Smooth muscle cell of the coronary artery (primary cell): ENCODE measurements around the gene RNF167. TPM values are rescaled to one million over a fixed set of nuclear protein-coding genes. Genes with fewer than 3 reads are reported as not detected.

Source experiments
- total RNA-seq: library from RNA; depleted of rRNA; stranded (reverse); fragments of >200 nt; gene quantifications from 2 replicates; pipeline ENCODE4 v1.2.3, GENCODE V29; 2014; ENCODE audit warnings: low replicate concordance

The RNF167 gene
- 12.1 and 13.3 TPM in 2 replicates for total RNA-seq

GRCh38 chr17:4939796-4940554 lies at the start of gene RNF167, which contains the start of gene SLC25A11:
Gene RNF167, plus strand, starts transcription at chr17:4940268. Its CDS starts 642 bp downstream, at chr17:4940910.
Gene SLC25A11, minus strand, starts transcription at chr17:4940046. Its CDS starts 136 bp downstream, at chr17:4939910.

GRCh38 chr17:4899341-4900230 lies 40.5 kb upstream of the RNF167 start, which contains the start of gene C17orf107:
Gene C17orf107, plus strand, starts transcription at chr17:4899536. Its CDS starts 227 bp downstream, at chr17:4899763.

GRCh38 chr17:4903051-4903818 lies 36.8 kb upstream of the RNF167 start, which contains the start of gene CHRNE:
Gene CHRNE, minus strand, starts transcription at chr17:4903098. Its CDS starts 35 bp downstream, at chr17:4903063.

GRCh38 chr17:4931963-4932362 lies 8.1 kb upstream of the RNF167 start, which contains the start of gene GP1BA:
Gene GP1BA, plus strand, starts transcription at chr17:4932277. Its CDS starts 328 bp downstream, at chr17:4932605.

GRCh38 chr17:4948166-4948930 lies 8.3 kb downstream of the RNF167 start, which contains the start of gene PFN1:
Gene PFN1, minus strand, starts transcription at chr17:4948530. Its CDS starts 136 bp downstream, at chr17:4948394.

GRCh38 chr17:4950746-4951204 lies 10.7 kb downstream of the RNF167 start, which contains the start of gene ENO3:
Gene ENO3, plus strand, starts transcription at chr17:4951119. Its CDS starts 711 bp downstream, at chr17:4951830.

GRCh38 chr17:4967539-4968485 lies 27.7 kb downstream of the RNF167 start, which contains the start of gene SPAG7:
Gene SPAG7, minus strand, starts transcription at chr17:4967817. Its CDS starts 13 bp downstream, at chr17:4967804.

GRCh38 chr17:4986951-4987766 lies 47.1 kb downstream of the RNF167 start, which contains the start of gene CAMTA2:
Gene CAMTA2, minus strand, starts transcription at chr17:4987675. Its CDS starts 1,453 bp downstream, at chr17:4986222.

Other genes starting within 250 kb of the RNF167 start
- gene PELP1, start 236.1 kb upstream of the RNF167 start, total RNA-seq: 6.4 and 10.1 TPM in 2 replicates
- 1.7 and 3.9 TPM in 2 replicates for gene ARRB2, start 229.6 kb upstream of the RNF167 start, total RNA-seq
- gene MED11, start 208.8 kb upstream of the RNF167 start, total RNA-seq: 10.1 and 12.1 TPM in 2 replicates
- 0.23 TPM in 1 of 2 replicates, not detected in the other for gene ZMYND15, start 200.4 kb upstream of the RNF167 start, total RNA-seq
- gene CXCL16, start 200.3 kb upstream of the RNF167 start, total RNA-seq: 0.59 and 0.83 TPM in 2 replicates
- not detected in 2 replicates for gene TM4SF5, start 168.4 kb upstream of the RNF167 start, total RNA-seq
- 0.08 and 0.23 TPM in 2 replicates for gene VMO1, start 153.9 kb upstream of the RNF167 start, total RNA-seq
- not detected in 2 replicates for gene GLTPD2, start 151.3 kb upstream of the RNF167 start, total RNA-seq
- 121 and 237 TPM in 2 replicates for gene PSMB6, start 144.1 kb upstream of the RNF167 start, total RNA-seq
- gene PLD2, start 133.1 kb upstream of the RNF167 start, total RNA-seq: 15.1 and 16.5 TPM in 2 replicates
- gene MINK1, start 106.9 kb upstream of the RNF167 start, total RNA-seq: 20.7 and 36.0 TPM in 2 replicates
- 2.1 and 7.4 TPM in 2 replicates for gene C17orf107, start 40.7 kb upstream of the RNF167 start, total RNA-seq
- gene CHRNE, start 37.2 kb upstream of the RNF167 start, total RNA-seq: 0.38 and 0.47 TPM in 2 replicates
- gene GP1BA, start 8.0 kb upstream of the RNF167 start, total RNA-seq: not detected in 2 replicates
- 51.1 and 76.2 TPM in 2 replicates for gene SLC25A11, start 222 bp upstream of the RNF167 start, total RNA-seq
- gene PFN1, start 8.3 kb downstream of the RNF167 start, total RNA-seq: 665 and 1,065 TPM in 2 replicates
- gene ENO3, start 10.9 kb downstream of the RNF167 start, total RNA-seq: 2.7 and 4.9 TPM in 2 replicates
- 44.5 and 69.5 TPM in 2 replicates for gene SPAG7, start 27.5 kb downstream of the RNF167 start, total RNA-seq
- 4.1 TPM in 2 replicates for gene CAMTA2, start 47.4 kb downstream of the RNF167 start, total RNA-seq
- gene INCA1, start 57.3 kb downstream of the RNF167 start, total RNA-seq: 0.30 and 1.1 TPM in 2 replicates
- 67.5 and 86.1 TPM in 2 replicates for gene KIF1C, start 57.7 kb downstream of the RNF167 start, total RNA-seq
- gene SLC52A1, start 95.2 kb downstream of the RNF167 start, total RNA-seq: 0.15 and 0.82 TPM in 2 replicates
- 0.47 and 0.90 TPM in 2 replicates for gene ZFP3, start 138.2 kb downstream of the RNF167 start, total RNA-seq
- gene ZNF232, start 171.6 kb downstream of the RNF167 start, total RNA-seq: 4.2 and 4.7 TPM in 2 replicates
- gene USP6, start 175.8 kb downstream of the RNF167 start, total RNA-seq: not detected in 2 replicates